GM21786 (cell line): ENCODE results near the gene RFPL3.
"Not testable (repeated sequence)": the region's sequence is repeated elsewhere in the genome, so short reads cannot be mapped to it uniquely, and the experiment has no call there.

Experiments used
- ATAC-seq: cut with Tn5 transposase; IDR thresholded peaks from one replicate; pipeline ENCODE4 v1.9.1; 2021; ENCODE audit not compliant: unreplicated experiment

The RFPL3 gene

GRCh38 chr22:32329202-32329645 lies 28.4 kb upstream of the RFPL3 start:
- ATAC-seq, result no peak

- ATAC-seq, result no peak
Observed at GRCh38 chr22:32331236-32331917, 26.3 kb upstream of the RFPL3 start.

GRCh38 chr22:32331918-32332725 lies 25.5 kb upstream of the RFPL3 start:
- no peak for ATAC-seq

- ATAC-seq, result no peak
Observed at GRCh38 chr22:32333141-32333768, 24.4 kb upstream of the RFPL3 start.

DNA sequence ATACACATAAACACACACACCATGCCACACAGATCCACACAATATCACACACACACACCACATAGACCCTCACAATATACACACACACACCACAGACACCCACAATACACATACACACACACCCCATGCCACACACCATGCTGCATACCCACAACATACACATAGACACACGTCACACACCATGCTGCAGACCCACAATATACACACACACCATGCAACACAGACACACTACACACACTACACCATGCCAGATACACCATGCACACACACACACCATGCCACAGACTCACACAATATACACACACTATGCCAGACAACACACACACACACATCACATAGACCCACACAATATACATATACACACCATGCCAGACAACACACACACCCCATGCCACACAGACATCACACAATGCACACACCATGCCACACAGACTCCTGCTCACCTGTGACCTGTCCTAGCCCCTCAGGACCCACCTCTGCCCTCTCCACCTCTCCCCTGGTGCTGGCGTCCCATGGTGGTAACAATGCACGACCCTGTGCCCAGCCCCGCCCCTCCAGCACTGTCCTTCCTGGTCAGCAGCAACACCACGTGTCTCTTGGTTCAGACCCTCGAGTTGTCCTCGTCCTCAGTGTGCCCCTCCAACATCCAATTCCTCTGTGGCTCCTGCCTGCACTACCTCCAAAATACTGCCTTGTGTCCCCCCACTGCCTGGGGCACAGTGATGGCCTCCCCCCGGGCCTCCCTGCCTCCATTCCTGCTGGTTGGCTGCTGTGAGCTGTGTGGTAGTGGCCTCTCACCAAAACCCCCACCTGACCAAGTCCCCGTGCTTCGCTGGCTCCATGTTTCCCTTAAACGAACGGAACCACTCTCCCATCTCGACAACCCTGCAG lies 23.7 kb upstream of the RFPL3 start:
- ATAC-seq, result no peak

DNA sequence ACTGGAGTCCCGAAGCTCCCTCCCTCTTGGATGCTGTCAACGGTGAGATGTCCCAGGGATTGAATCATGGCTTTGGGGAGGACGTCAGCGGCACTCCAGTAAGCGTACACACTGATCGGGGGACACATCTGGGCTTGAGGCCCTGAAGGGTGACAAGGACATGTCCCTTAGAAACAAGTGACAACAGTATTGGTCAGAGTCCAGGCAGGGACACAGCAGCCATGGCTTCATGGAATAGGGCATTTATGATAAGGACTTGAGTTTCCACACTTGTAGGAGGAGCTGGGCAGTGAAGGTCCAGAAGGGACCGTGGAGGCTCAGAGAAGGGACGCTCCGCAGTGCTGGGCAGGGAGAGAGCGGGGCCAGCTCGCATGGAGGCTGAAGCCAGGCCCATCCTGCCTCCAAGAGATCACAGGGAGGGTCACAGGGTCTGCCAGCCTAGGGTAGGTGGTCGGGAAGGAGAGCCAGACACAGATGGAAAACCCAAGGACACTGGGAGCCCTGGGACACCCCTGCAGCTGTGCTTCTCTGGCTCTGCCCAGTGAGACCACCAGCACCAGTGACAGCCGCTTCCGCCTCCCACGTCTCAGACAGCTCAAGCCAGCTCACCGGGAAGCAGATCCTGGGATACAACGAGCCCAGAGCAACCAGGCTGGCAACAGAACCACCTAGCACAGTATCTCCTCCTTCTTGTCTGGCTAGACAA lies 22.9 kb upstream of the RFPL3 start:
- ATAC-seq, result no peak

DNA sequence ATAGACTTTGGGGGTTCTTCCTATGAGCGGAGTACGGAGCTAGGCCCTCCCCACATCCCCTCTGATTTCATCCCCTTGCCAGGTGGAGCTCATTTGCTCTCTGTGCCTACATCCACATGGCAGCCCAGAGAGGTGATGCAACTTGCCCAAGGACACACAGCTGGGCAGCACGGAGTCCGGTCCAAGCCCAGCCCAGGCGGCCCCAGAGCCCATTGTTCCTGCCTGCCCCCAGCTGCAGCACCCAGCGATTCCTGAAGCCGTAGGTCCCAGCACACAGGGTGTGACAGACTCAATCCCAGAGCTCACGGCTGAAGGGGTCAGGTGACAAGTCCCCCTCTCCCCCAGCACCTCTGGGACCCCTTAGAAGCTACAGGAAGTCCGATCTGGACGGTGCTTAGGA lies 22.2 kb upstream of the RFPL3 start:
- ATAC-seq, result no peak

DNA sequence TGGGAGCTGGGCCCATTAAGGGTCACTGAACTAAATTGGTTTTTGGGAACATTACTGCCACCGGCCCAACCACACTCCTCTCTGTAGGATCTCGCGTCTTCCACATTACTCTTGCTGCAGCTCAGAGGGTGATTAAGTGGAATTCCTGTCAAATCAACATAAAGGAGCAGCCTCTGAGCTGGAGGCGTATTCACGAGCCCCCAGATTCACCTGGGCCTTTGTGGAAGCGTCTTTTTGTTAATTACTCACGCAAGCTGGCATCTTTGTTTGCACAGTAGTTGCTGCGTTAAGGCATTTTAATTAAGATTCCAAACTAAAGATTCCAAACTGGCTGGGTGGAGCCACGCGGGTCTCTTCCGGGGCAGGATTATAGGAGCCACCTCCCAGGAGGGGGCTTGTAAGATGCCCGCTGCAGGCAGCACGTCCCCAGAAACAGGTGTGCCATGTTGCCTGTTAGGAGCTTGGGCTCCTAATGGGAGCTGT lies 21.5 kb upstream of the RFPL3 start:
- no peak for ATAC-seq

DNA sequence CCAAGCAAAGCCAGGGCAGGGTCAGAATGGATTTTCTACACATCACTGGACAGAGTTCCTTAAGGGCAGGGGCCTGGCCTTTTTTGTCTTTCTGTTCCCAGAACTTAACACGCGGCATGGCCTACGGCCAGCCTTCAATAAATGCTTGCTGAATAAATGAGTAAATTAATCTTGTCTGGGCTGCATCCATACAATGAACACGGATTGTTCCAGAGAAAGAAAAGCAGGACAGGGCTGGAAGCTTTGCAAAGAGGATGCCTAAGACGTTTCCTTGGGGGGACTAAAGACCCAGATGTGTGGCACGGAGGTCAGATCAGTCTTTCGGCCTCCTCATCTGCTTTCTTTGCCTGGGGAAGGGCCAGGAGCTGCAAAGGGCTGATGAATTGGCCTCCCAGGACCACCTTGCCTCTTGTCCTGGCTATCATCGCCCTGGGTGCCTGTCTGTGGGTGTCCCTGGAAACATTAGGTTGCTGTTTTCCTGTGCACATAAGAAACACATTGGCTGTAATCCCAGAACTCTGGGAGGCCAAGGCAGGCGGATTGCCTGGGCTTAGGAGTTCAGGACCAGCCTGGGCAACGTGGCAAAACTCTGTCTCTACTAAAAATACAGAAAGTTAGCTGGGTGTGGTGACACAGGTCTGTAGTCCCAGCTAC lies 20.8 kb upstream of the RFPL3 start:
- ATAC-seq, result no peak

DNA sequence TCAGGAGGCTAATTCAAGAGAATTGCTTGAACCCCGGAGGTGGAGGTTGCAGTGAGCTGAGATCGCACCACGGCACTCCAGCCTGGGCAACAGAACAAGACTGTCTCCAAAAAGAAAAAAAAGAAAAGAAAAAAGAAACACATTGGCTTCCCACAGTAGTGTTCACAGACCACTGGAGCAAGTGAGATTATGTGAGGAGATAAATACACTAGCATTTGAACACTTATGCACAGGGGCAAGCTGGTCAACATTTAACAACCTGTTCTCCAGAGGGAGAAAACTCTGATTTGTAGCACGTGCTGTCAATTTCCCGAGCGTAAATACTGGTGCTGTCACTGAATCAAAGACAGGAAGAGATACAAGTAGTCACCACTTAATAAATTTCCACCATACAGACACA lies 20.2 kb upstream of the RFPL3 start:
- not testable (repeated sequence) for ATAC-seq

- no peak for ATAC-seq
Observed at GRCh38 chr22:32338757-32339156, 18.9 kb upstream of the RFPL3 start.

DNA sequence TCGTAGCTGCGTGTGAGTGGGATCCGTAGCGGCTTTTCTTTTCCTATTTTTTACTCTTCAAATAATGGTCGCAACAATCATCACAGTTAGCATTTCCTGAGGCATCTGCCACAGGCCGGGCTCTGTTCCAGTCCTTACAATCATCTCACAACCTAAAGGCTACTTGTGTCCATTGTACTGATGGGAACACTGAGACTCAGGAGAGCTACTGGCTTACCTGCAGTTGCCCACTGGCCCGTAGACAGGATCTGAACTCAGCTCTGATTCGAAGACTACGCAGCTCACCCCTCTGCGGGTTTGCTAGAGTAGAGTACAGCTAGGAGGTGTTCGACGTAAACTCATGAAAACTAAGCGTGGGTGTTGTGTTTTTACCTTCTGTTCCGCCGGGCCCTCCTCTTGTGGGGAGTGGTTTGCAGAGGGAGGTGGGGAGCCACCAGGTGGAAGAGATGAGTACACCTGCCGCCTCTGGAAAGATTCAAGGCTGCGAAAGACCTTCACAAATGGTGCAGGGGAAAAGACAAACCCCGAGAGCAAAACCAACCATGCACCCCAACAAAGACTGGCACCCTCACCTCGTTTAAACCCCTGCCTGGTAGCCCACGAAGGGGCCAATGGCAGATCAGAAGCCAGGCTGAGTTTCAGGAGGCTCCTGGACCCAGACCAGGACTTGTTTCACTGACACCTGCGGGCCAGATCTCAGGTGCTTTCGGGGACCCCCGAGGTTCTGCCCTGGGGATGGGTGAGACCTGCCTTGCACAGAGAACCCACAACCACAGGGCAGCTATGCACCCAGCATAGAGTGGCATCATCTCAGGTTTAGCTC lies 18.3 kb upstream of the RFPL3 start:
- no peak for ATAC-seq

DNA sequence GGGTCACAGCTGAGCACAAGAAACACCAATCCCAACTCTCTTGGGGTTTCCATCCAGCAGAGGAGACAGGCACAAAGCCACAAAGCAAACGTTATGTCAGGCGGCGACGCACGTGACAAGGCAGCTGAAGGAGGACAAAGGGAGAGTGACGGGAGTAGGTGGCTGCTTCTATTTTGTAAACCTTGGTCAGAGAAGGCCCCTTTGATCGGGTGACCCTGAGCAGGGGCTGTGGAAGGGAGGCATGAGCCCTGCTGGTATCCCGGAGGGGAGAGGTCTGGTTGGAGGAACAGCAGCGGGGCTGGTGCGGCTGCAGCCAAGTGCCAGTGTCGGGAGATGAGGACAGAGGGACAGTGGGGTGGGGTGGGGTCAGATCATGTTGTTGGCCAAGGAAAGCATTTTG lies 17.3 kb upstream of the RFPL3 start:
- no peak for ATAC-seq

- no peak for ATAC-seq
Observed at GRCh38 chr22:32341122-32341740, 16.4 kb upstream of the RFPL3 start.

DNA sequence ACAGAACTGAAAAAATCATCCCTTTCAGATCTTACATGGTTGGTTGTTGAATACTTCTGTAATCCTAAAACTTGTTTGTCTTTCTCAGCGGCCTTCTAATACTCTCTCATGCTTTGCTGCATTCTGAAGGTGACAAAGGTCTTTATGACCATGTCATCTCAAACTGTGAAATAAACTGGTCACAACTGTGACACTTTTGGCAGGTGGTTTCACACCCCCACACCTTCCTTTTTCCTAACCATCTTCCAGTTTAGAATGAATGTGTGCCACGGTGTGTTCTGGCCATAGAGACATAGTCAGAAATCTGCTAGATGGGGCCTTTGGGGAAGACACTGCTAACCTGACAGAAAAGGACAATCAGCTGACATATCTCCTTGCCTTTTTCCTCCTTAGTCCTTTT lies 14.7 kb upstream of the RFPL3 start:
- ATAC-seq, result no peak

GRCh38 chr22:32343941-32344340 lies 13.7 kb upstream of the RFPL3 start:
- ATAC-seq, result no peak

- no peak for ATAC-seq
Observed at GRCh38 chr22:32348031-32348611, 9.5 kb upstream of the RFPL3 start.

- ATAC-seq, result not testable (repeated sequence)
Observed at GRCh38 chr22:32351875-32352274, 5.8 kb upstream of the RFPL3 start.
